Gastroesophageal sphincter (tissue), 4 donors: ENCODE measurements around the gene KRABD2. TPM values are rescaled to one million over a fixed set of nuclear protein-coding genes. Genes with fewer than 3 reads are reported as not detected.

Source experiments
- ATAC-seq: fragments of 150-250 bp; one replicate; pipeline ENCODE4 v1.9.1; 2016; ENCODE audit warnings: mild to moderate bottlenecking, moderate library complexity
- H3K27ac ChIP-seq, 4 donors: fragments of 200-600 bp; sonication (generic) in 3 of 4; 1 replicate in 3 of 4; 2 replicates in 1 of 4; pipeline ENCODE4 v1.5.1; 2016 to 2019
- H3K27me3 ChIP-seq: fragments of 200-600 bp; sonication (generic); one replicate; pipeline ENCODE4 v1.5.1; 2019
- H3K36me3 ChIP-seq, 2 donors: fragments of 200-600 bp; sonication (generic); one replicate each; pipeline ENCODE4 v1.5.1; 2019; ENCODE audit warnings: control low read depth in 1 of 2
- H3K4me1 ChIP-seq, 3 donors: fragments of 200-600 bp; sonication (generic); 1 replicate in 2 of 3; 2 replicates in 1 of 3; pipeline ENCODE4 v1.5.1; 2016 to 2019; ENCODE audit warnings: control low read depth in 2 of 3
- H3K4me3 ChIP-seq, 2 donors: fragments of 200-600 bp; sonication (generic); one replicate each; pipeline ENCODE4 v1.5.1; 2019; ENCODE audit warnings: mild to moderate bottlenecking in 1 of 2, moderate library complexity in 1 of 2
- H3K9me3 ChIP-seq, 3 donors: fragments of 200-600 bp; sonication (generic); one replicate each; pipeline ENCODE4 v1.5.1; 2017 to 2019; ENCODE audit warnings: control low read depth in 2 of 3
- EP300 ChIP-seq: sonication (generic); formaldehyde crosslinking; IDR thresholded peaks from one replicate; pipeline ENCODE4 v1.6.1; 2017; ENCODE audit warnings: antibody characterized with exemption, mild to moderate bottlenecking
- POLR2A ChIP-seq, 2 donors: fragments of 450-650 bp; IDR thresholded peaks; one replicate each; pipeline ENCODE4 v1.6.1; 2017; ENCODE audit warnings: antibody characterized with exemption in 2 of 2, mild to moderate bottlenecking in 2 of 2, moderate library complexity in 1 of 2
- POLR2AphosphoS5 ChIP-seq: sonication (generic); formaldehyde crosslinking; IDR thresholded peaks from one replicate; pipeline ENCODE4 v1.6.1; 2017; ENCODE audit warnings: antibody characterized with exemption
- WGBS, 2 donors: methylation state at CpG; one replicate each; pipeline ENCODE4 v1.1.5; 2018; ENCODE audit warnings: low coverage in 1 of 2; 5-methylcytosine and 5-hydroxymethylcytosine counted together
- small RNA-seq, 4 donors: library from RNA; depleted of rRNA; stranded (forward); fragments of <200 nt; gene quantifications; one replicate each; pipeline ENCODE3, GENCODE V24; 2016
- total RNA-seq, 4 donors: library from RNA; depleted of rRNA; stranded (reverse); fragments of >200 nt; gene quantifications; one replicate each; pipeline ENCODE4 v1.1.0, GENCODE V29; 2016
- TF ChIP-seq, protein P1 (sequence below), 4 experiments: fragments of 200-600 bp in 2 of 4; fragments of 450-650 bp in 2 of 4; sonication (generic) in 1 of 4; IDR thresholded peaks; one replicate each; pipeline ENCODE4 v1.5.1; 2017 to 2019; ENCODE audit warnings: antibody characterized with exemption in 4 of 4, mild to moderate bottlenecking in 2 of 4, moderate library complexity in 2 of 4

The KRABD2 gene

DNA sequence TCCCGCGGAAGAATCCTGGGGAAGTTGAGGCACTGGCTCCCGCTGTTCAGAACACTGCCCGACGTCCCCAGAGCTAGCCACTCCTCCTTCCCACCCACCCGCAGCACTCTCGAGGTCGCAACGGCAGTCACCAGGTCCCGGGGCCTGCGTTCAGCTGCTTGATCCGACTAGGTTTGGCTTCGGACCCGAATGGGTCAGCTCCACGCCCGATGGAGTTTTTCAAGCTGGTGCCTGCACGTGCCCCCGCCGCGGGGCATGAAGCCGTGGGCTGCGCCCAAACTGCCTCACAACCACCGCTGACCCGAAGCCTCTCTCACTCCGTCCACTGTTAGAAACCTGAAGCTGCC lies 49.2 kb downstream of the KRABD2 start:
- peak; percentile 32 for ATAC-seq

More for the DNA sequence above, 49.2 kb downstream of the KRABD2 start:
- Histone ChIP-seq H3K27me3 (peaks cover 48% of the 10 kb centered on the region), H3K36me3 (no peaks in the 10 kb centered on the region), H3K9me3 (no peaks in the 10 kb centered on the region), H3K27ac (peak overlapping the region in 3 of 4 donors; percentile 30 to 73 (median 58)), H3K4me1 (peaks cover 0 to 21% (median 7%) of the 10 kb centered on the region in 3 donors), H3K4me3 (peak overlapping the region; percentile 19 to 56)
- no peak for TF ChIP-seq POLR2AphosphoS5
- TF ChIP-seq, protein P1, sequence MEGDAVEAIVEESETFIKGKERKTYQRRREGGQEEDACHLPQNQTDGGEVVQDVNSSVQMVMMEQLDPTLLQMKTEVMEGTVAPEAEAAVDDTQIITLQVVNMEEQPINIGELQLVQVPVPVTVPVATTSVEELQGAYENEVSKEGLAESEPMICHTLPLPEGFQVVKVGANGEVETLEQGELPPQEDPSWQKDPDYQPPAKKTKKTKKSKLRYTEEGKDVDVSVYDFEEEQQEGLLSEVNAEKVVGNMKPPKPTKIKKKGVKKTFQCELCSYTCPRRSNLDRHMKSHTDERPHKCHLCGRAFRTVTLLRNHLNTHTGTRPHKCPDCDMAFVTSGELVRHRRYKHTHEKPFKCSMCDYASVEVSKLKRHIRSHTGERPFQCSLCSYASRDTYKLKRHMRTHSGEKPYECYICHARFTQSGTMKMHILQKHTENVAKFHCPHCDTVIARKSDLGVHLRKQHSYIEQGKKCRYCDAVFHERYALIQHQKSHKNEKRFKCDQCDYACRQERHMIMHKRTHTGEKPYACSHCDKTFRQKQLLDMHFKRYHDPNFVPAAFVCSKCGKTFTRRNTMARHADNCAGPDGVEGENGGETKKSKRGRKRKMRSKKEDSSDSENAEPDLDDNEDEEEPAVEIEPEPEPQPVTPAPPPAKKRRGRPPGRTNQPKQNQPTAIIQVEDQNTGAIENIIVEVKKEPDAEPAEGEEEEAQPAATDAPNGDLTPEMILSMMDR (IDR thresholded peaks at IDR 0.05), result no peak
- no peak for TF ChIP-seq EP300
- no peak for TF ChIP-seq POLR2A (IDR thresholded peaks at IDR 0.05)
- WGBS, 2 donors, result 47% methylated on average over 10 of the region's 25 CpGs; no CpG with 5 or more reads in 1 of the 2 donors

Small RNAs within 50 kb of the gene (small RNA-seq; reads per million reads assigned to genes)
- gene RF00265, result 0 reads per million in 4 donors

Other genes with a start within 250 kb of the KRABD2 start
- 100 to 1,000 TPM in 3 of 4 donors, 10 to 100 TPM in 1; 67.1 to 188 (median 136) TPM for gene PER1, start 224.3 kb downstream of the KRABD2 start, total RNA-seq
- 10 to 100 TPM; 14.6 to 39.8 (median 33.4) TPM for gene VAMP2, start 213.8 kb downstream of the KRABD2 start, total RNA-seq
- gene TMEM107, start 200.3 kb downstream of the KRABD2 start, total RNA-seq, result 10 to 100 TPM; 11.2 to 18.8 (median 15.5) TPM
- 10 to 100 TPM in 3 of 4 donors, 1 to 10 TPM in 1; 8.1 to 16.1 (median 12.4) TPM for gene BORCS6, start 186.5 kb downstream of the KRABD2 start, total RNA-seq
- 1 to 10 TPM in 2 of 4 donors, under 1 TPM in 2; 0.54 to 5.3 (median 2.4) TPM for gene AURKB, start 166.1 kb downstream of the KRABD2 start, total RNA-seq
- 10 to 100 TPM; 10.8 to 33.9 (median 14.7) TPM for gene CTC1, start 128.6 kb downstream of the KRABD2 start, total RNA-seq
- 10 to 100 TPM; 10.8 to 28.9 (median 16.0) TPM for gene PFAS, start 127.4 kb downstream of the KRABD2 start, total RNA-seq
- 10 to 100 TPM; 28.5 to 34.6 (median 30.1) TPM for gene RANGRF, start 88.0 kb downstream of the KRABD2 start, total RNA-seq
- gene SLC25A35, start 81.3 kb downstream of the KRABD2 start, total RNA-seq, result 1 to 10 TPM in 3 of 4 donors, under 1 TPM in 1; 0.35 to 6.1 (median 3.4) TPM
- 10 to 100 TPM in 2 of 4 donors, 1 to 10 TPM in 2; 4.4 to 25.4 (median 16.2) TPM for gene ARHGEF15, start 66.5 kb downstream of the KRABD2 start, total RNA-seq
- not detected for gene ODF4, start 36.9 kb downstream of the KRABD2 start, total RNA-seq
- gene RPL26, start 6.5 kb upstream of the KRABD2 start, total RNA-seq, result 1,000 to 10,000 TPM; 1,787 to 4,050 (median 3,181) TPM
- gene RNF222, start 21.1 kb upstream of the KRABD2 start, total RNA-seq, result under 1 TPM in 2 of 4 donors, not detected in 2; 0.15 to 0.23 TPM
- gene NDEL1, start 59.2 kb upstream of the KRABD2 start, total RNA-seq, result 10 to 100 TPM; 58.1 to 67.3 (median 63.4) TPM